Measurements from ENCODE around the gene C2orf74. TPM values are rescaled to one million over a fixed set of nuclear protein-coding genes. Genes with fewer than 3 reads are reported as not detected.

C2orf74 gene
- total and polyA plus RNA-seq, 9 of the 15 experiments (the other 6 are each of a cell fraction or from before 2014, with no cell fraction given) = not detected

DNA sequence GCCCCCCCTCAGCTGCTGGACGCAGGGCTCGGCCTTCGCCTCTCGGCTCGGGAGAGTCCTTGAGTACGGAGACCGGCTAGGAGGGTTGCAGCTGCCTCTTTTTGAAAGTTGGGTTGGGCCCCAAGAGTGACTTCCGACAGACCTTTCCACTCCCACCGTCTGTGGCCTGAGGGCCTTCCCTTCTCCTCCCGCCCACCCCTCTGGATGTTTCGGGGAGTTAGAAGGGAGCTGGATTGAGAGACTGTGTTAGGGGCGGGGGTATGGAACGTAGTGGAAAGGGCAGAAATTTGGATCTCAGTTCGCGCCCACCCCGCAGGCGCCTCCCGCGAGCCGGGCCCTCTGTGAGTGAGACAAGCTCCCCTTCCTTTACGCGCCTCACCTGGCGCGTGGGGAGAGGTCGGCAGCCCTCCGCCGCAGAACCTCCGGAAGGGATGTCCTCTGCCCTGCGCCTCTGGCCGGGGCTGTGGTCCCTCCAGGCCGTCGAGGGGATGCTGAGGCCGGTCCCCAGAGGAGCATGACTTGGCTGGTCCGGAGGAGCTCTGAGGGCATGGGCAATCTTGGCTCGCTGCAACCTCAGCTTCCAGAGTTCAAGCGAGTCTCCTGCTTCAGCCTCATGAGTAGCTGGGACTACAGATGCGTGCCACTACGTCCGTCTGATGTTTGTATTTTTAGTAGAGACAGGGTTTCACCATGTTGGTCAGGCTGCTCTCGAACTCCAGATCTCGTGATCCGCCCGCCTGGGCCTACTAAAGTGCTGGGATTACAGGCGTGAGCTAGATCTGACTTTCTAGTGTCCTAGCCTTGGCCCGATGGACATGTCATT lies 15.9 kb downstream of the C2orf74 start (continued):
- TF ChIP-seq, protein P1, sequence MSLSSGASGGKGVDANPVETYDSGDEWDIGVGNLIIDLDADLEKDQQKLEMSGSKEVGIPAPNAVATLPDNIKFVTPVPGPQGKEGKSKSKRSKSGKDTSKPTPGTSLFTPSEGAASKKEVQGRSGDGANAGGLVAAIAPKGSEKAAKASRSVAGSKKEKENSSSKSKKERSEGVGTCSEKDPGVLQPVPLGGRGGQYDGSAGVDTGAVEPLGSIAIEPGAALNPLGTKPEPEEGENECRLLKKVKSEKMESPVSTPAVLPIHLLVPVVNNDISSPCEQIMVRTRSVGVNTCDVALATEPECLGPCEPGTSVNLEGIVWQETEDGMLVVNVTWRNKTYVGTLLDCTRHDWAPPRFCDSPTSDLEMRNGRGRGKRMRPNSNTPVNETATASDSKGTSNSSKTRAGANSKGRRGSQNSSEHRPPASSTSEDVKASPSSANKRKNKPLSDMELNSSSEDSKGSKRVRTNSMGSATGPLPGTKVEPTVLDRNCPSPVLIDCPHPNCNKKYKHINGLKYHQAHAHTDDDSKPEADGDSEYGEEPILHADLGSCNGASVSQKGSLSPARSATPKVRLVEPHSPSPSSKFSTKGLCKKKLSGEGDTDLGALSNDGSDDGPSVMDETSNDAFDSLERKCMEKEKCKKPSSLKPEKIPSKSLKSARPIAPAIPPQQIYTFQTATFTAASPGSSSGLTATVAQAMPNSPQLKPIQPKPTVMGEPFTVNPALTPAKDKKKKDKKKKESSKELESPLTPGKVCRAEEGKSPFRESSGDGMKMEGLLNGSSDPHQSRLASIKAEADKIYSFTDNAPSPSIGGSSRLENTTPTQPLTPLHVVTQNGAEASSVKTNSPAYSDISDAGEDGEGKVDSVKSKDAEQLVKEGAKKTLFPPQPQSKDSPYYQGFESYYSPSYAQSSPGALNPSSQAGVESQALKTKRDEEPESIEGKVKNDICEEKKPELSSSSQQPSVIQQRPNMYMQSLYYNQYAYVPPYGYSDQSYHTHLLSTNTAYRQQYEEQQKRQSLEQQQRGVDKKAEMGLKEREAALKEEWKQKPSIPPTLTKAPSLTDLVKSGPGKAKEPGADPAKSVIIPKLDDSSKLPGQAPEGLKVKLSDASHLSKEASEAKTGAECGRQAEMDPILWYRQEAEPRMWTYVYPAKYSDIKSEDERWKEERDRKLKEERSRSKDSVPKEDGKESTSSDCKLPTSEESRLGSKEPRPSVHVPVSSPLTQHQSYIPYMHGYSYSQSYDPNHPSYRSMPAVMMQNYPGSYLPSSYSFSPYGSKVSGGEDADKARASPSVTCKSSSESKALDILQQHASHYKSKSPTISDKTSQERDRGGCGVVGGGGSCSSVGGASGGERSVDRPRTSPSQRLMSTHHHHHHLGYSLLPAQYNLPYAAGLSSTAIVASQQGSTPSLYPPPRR (CRISPR knock-in tag; IDR thresholded peaks at IDR 0.05; ENCODE audit: borderline replicate concordance) = no peak
- TF ChIP-seq ZNF57 (CRISPR knock-in tag; IDR thresholded peaks at IDR 0.05) = no peak
- no peak for TF ChIP-seq ETV6 (IDR thresholded peaks at IDR 0.05; ENCODE audit: borderline replicate concordance in 1 of 2, low read depth in 2 of 2, low read length in 1 of 2)
- TF ChIP-seq ETV6 (CRISPR knock-in tag; IDR thresholded peaks at IDR 0.05; ENCODE audit: borderline replicate concordance) = no peak
- peak; percentile 36; the same call in 1 of the 2 replicates for TF ChIP-seq L3MBTL2 (IDR thresholded peaks at IDR 0.05)
- no peak for TF ChIP-seq BHLHE40 (IDR thresholded peaks at IDR 0.05; ENCODE audit: low read length)
- TF ChIP-seq, protein P2, sequence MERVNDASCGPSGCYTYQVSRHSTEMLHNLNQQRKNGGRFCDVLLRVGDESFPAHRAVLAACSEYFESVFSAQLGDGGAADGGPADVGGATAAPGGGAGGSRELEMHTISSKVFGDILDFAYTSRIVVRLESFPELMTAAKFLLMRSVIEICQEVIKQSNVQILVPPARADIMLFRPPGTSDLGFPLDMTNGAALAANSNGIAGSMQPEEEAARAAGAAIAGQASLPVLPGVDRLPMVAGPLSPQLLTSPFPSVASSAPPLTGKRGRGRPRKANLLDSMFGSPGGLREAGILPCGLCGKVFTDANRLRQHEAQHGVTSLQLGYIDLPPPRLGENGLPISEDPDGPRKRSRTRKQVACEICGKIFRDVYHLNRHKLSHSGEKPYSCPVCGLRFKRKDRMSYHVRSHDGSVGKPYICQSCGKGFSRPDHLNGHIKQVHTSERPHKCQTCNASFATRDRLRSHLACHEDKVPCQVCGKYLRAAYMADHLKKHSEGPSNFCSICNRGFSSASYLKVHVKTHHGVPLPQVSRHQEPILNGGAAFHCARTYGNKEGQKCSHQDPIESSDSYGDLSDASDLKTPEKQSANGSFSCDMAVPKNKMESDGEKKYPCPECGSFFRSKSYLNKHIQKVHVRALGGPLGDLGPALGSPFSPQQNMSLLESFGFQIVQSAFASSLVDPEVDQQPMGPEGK (CRISPR knock-in tag; IDR thresholded peaks at IDR 0.05; ENCODE audit: borderline replicate concordance) = no peak
- TF ChIP-seq HMGN3 (IDR thresholded peaks at IDR 0.05; ENCODE audit: borderline replicate concordance, extremely low read depth, insufficient read length, low read depth, low read length) = peak; percentile 65
- no peak for TF ChIP-seq TCF7L2 (IDR thresholded peaks at IDR 0.05; ENCODE audit: low read depth, low read length)
- no peak for TF ChIP-seq IRF2 (CRISPR knock-in tag; IDR thresholded peaks at IDR 0.05)
- no peak for TF ChIP-seq SMC3 (conservative IDR thresholded peaks at IDR 0.05; ENCODE audit: insufficient read depth, low read depth, low read length)
- peak in 1 of 2 experiments; percentile 23; a peak in 1 of 4 replicates for TF ChIP-seq NRF1 (conservative IDR thresholded peaks at IDR 0.05 in 1 of 2, IDR thresholded peaks at IDR 0.05 in 1 of 2)
- 0 out of 2 replicates have a peak, but pooled peaks have one; percentile 13 for TF ChIP-seq GABPB1 (CRISPR knock-in tag; IDR thresholded peaks at IDR 0.05)
- TF ChIP-seq, protein P3, sequence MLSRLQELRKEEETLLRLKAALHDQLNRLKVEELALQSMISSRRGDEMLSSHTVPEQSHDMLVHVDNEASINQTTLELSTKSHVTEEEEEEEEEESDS (CRISPR knock-in tag; IDR thresholded peaks at IDR 0.05) = no peak
- TF ChIP-seq, protein P4, sequence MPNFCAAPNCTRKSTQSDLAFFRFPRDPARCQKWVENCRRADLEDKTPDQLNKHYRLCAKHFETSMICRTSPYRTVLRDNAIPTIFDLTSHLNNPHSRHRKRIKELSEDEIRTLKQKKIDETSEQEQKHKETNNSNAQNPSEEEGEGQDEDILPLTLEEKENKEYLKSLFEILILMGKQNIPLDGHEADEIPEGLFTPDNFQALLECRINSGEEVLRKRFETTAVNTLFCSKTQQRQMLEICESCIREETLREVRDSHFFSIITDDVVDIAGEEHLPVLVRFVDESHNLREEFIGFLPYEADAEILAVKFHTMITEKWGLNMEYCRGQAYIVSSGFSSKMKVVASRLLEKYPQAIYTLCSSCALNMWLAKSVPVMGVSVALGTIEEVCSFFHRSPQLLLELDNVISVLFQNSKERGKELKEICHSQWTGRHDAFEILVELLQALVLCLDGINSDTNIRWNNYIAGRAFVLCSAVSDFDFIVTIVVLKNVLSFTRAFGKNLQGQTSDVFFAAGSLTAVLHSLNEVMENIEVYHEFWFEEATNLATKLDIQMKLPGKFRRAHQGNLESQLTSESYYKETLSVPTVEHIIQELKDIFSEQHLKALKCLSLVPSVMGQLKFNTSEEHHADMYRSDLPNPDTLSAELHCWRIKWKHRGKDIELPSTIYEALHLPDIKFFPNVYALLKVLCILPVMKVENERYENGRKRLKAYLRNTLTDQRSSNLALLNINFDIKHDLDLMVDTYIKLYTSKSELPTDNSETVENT (CRISPR knock-in tag; IDR thresholded peaks at IDR 0.05) = no peak
- no peak for TF ChIP-seq ZKSCAN8 (CRISPR knock-in tag; IDR thresholded peaks at IDR 0.05)
- TF ChIP-seq GATAD2A (IDR thresholded peaks at IDR 0.05) = no peak
- TF ChIP-seq GTF2A2 (tag; IDR thresholded peaks at IDR 0.05) = no peak
